Adrenal gland (tissue), 12 donors: Measurements from ENCODE around the gene R3HDM4. TPM values are rescaled to one million over a fixed set of nuclear protein-coding genes. Genes with fewer than 3 reads are reported as not detected.
"Not testable (repeated sequence)": the region's sequence is repeated elsewhere in the genome, so short reads cannot be mapped to it uniquely, and the experiment has no call there.

ENCODE experiments used
- DNase-seq, 7 donors: peaks; one replicate each; pipeline ENCODE4 v3.0.0-alpha.2; 2019 to 2020
- H3K27ac ChIP-seq, 5 donors: fragments of 200-600 bp; sonication (generic) in 4 of 5; 1 replicate in 3 of 5; 2 replicates in 2 of 5; pipeline versions ENCODE4 v1.5.1 to v1.8.0; 2016 to 2020; ENCODE audit warnings: mild to moderate bottlenecking in 1 of 5
- H3K27me3 ChIP-seq: fragments of 200-600 bp; 2 replicates; pipeline ENCODE4 v1.8.0; 2021
- H3K36me3 ChIP-seq, 2 donors: fragments of 200-600 bp; replicated peaks in 1 of 2; 1 replicate in 1 of 2; 2 replicates in 1 of 2; pipeline versions ENCODE4 v1.5.1 to v1.8.0; 2018 to 2022
- H3K4me1 ChIP-seq, 2 donors: fragments of 200-600 bp; replicated peaks in 1 of 2; 1 replicate in 1 of 2; 2 replicates in 1 of 2; pipeline versions ENCODE4 v1.5.1 to v1.8.0; 2018 to 2021
- H3K4me3 ChIP-seq, 4 donors: fragments of 200-600 bp; sonication (generic) in 3 of 4; one replicate each; pipeline ENCODE4 v1.5.1; 2016 to 2018
- H3K9me3 ChIP-seq, 3 donors: fragments of 200-600 bp; sonication (generic) in 1 of 3; replicated peaks in 1 of 3; 1 replicate in 2 of 3; 2 replicates in 1 of 3; pipeline versions ENCODE4 v1.5.1 to v1.8.0; 2016 to 2021
- CTCF ChIP-seq, 6 experiments: fragments of 450-650 bp in 4 of 6; fragments of 200-600 bp in 2 of 6; sonication (generic) in 1 of 6; IDR thresholded peaks; 1 replicate in 5 of 6; 2 replicates in 1 of 6; pipeline versions ENCODE4 v1.5.1 to v1.8.0; 2016 to 2021; ENCODE audit warnings: antibody characterized with exemption in 6 of 6, mild to moderate bottlenecking in 2 of 6, moderate library complexity in 1 of 6
- POLR2A ChIP-seq, 2 donors: fragments of 450-650 bp; IDR thresholded peaks; one replicate each; pipeline ENCODE4 v1.6.1; 2017; ENCODE audit warnings: antibody characterized with exemption in 2 of 2, mild to moderate bottlenecking in 2 of 2, moderate library complexity in 1 of 2
- WGBS, 4 donors: extraction: QIAGEN DNeasy Blood & Tissue Kit in 2 of 4; methylation state at CpG; one replicate each; pipeline versions ENCODE4 v1.1.5 to v1.1.7; 2013 to 2017; 5-methylcytosine and 5-hydroxymethylcytosine counted together
- intact Hi-C, 2 donors: fragments of 100-400 bp; cut with DNase I; formaldehyde crosslinking; loops; one replicate each; pipeline versions ENCODE4 v1.14.1 to v1.15.0; 2022 to 2023
- polyA plus RNA-seq, 3 donors: library from polyadenylated mRNA; stranded (reverse); fragments of 200-250 nt in 2 of 3; fragments of 350-450 nt in 1 of 3; fragmentation: Illumina TruSeq in 1 of 3; extraction: RNeasy Lipid Tissue Mini Kit (QIAGEN cat#74804) in 1 of 3; gene quantifications; one replicate each; pipeline ENCODE4 v1.2.3, GENCODE V29; 2013 to 2014
- total RNA-seq, 9 donors: library from RNA; depleted of rRNA in 4 of 9; stranded (reverse); fragments of >200 nt in 4 of 9; fragments of 120-200 nt in 1 of 9; fragmentation: NEBNext Ultra II Directional in 1 of 9; extraction: Animal tissue kit (Norgen Biotek cat#: 25700) in 1 of 9; gene quantifications; one replicate each; pipeline versions ENCODE4 v1.1.0 to v1.2.4, GENCODE V29; 2013 to 2023
- donor health status: healthy with polysubstance abuse.
- donor health status: Bipolar disorder and iron deficiency.
- donor health status: DM: yes; HTN: yes; CAD: no.
- donor health status: DM: no; HTN: no; CAD: no.
- donor health status: DM: no; HTN: no; CAD: no.
- donor health status: DM: yes; HTN: yes; CAD: no.

R3HDM4 gene
- total and polyA plus RNA-seq, 12 donors: 8.9 to 59.5 (median 29.6) TPM

GRCh38 chr19:960020-960419 lies 47.0 kb upstream of the R3HDM4 start:
- Histone ChIP-seq H3K36me3 (no peaks in the 10 kb centered on the region), H3K9me3 (no peaks in the 10 kb centered on the region), H3K27ac (no peak overlapping the region), H3K27me3 (no peaks in the 10 kb centered on the region), H3K4me1 (no peaks in the 10 kb centered on the region), H3K4me3 (no peak overlapping the region)
- intact Hi-C loops: no loop called here
- WGBS, 4 donors: 58 to 80% (median 67%) methylated on average over 4 to 12 of the region's 12 CpGs
- no peak for TF ChIP-seq POLR2A (IDR thresholded peaks at IDR 0.05)
- no peak for TF ChIP-seq CTCF (IDR thresholded peaks at IDR 0.05)
- DNase-seq: no peak

- H3K4me1 ChIP-seq: no peaks in the 10 kb centered on the region
These were observed 46.2 kb upstream of the R3HDM4 start for GRCh38 chr19:958967-959855.

GRCh38 chr19:957578-957977 lies 44.6 kb upstream of the R3HDM4 start:
- H3K36me3 ChIP-seq, DNase-seq, H3K4me1 ChIP-seq, intact Hi-C loops, H3K27ac ChIP-seq, H3K27me3 ChIP-seq, H3K9me3 ChIP-seq, H3K4me3 ChIP-seq: not testable (repeated sequence)
- 92 to 95% (median 94%) methylated on average over 9 of the region's 9 CpGs for WGBS, 4 donors

More at GRCh38 chr19:958967-959855, 46.2 kb upstream of the R3HDM4 start:
- H3K4me3 ChIP-seq: no peak overlapping the region
- no peak overlapping the region for H3K27ac ChIP-seq
- no peaks in the 10 kb centered on the region for H3K9me3 ChIP-seq
- no peaks in the 10 kb centered on the region for H3K27me3 ChIP-seq
- 84 to 92% (median 89%) methylated on average over 31 to 36 of the region's 36 CpGs for WGBS, 4 donors
- intact Hi-C loops: no loop called here
- no peaks in the 10 kb centered on the region for H3K36me3 ChIP-seq
- no peak for DNase-seq
- no peak for TF ChIP-seq CTCF (IDR thresholded peaks at IDR 0.05)
- TF ChIP-seq POLR2A (IDR thresholded peaks at IDR 0.05): no peak

GRCh38 chr19:956766-957440 lies 43.9 kb upstream of the R3HDM4 start:
- H3K27ac ChIP-seq: no peak overlapping the region
- TF ChIP-seq POLR2A (IDR thresholded peaks at IDR 0.05): no peak
- TF ChIP-seq CTCF (IDR thresholded peaks at IDR 0.05): no peak
- H3K36me3 ChIP-seq: no peaks in the 10 kb centered on the region
- H3K27me3 ChIP-seq: no peaks in the 10 kb centered on the region
- no peaks in the 10 kb centered on the region for H3K9me3 ChIP-seq
- DNase-seq: no peak
- H3K4me1 ChIP-seq: peaks cover 0 to 10% of the 10 kb centered on the region in 2 donors
- intact Hi-C loops: no loop called here
- H3K4me3 ChIP-seq: no peak overlapping the region
- WGBS, 4 donors: 59 to 72% (median 66%) methylated on average over 8 to 27 of the region's 27 CpGs
